ENCODE measurements around the gene APLP2. TPM values are rescaled to one million over a fixed set of nuclear protein-coding genes. Genes with fewer than 3 reads are reported as not detected.

The APLP2 gene
- total and polyA plus RNA-seq, 2 of the 13 experiments (the other 11 are each of a cell fraction or from before 2014, with no cell fraction given) = 315 to 594 TPM

- Histone ChIP-seq H3K36me3 (replicated peaks in 1 of 2; ENCODE audit: control insufficient read depth in 1 of 2, insufficient read depth in 2 of 2, low read length in 2 of 2) (peaks cover 7 to 29% of the 10 kb centered on the region in 2 experiments; a peak in 4 of 5 replicates), H3K9ac (ENCODE audit: insufficient read depth, low read depth, low read length) (peak overlapping the region; percentile 64), H3K27ac (ENCODE audit: extremely low read length, insufficient read depth, low read length) (peak overlapping the region; percentile 87), H3K4me3 (replicated peaks in 1 of 3; ENCODE audit: insufficient read depth in 1 of 3, low read depth in 2 of 3, low read length in 3 of 3) (no peak overlapping the region; a peak in 1 of 6 replicates), H3K9me3 (ENCODE audit: low read length) (no peaks in the 10 kb centered on the region), H3K4me1 (ENCODE audit: insufficient read depth, low read length) (peaks cover 81% of the 10 kb centered on the region), H3K79me2 (ENCODE audit: insufficient read depth, low read length) (no peaks in the 10 kb centered on the region), H3K4me2 (ENCODE audit: low read depth, low read length) (peak overlapping the region; percentile 81), H4K20me1 (ENCODE audit: insufficient read depth, low read length) (no peaks in the 10 kb centered on the region), H2AFZ (ENCODE audit: low read length) (no peak overlapping the region), H3K27me3 (ENCODE audit: control insufficient read depth in 1 of 2, insufficient read depth in 2 of 2, low read length in 2 of 2) (no peaks in the 10 kb centered on the region)
- CTCF ChIA-PET (ENCODE audit: low intra/inter-chr PET ratio, low total read pairs) = no interaction called here
- intact Hi-C loops (cut with micrococcal nuclease; ENCODE audit: unreplicated experiment) = loop anchor here (1.0 kb wide), 2 partner anchors 36 to 222 kb away; no protein-coding TSS in a partner anchor
- in situ Hi-C loops (cut with HindIII; ENCODE audit: extremely low pct_ligation_motif_present, low pct_unique_long_range_greater_than_20kb) = loop anchor here (25.0 kb wide), 1 partner anchor 358 kb away; no protein-coding TSS in a partner anchor
- BruUV-seq (replicated peaks) = no TSS peak
- ATAC-seq = peak; percentile 47
- WGBS (ENCODE audit: low lambda C conversion rate) = 91% methylated on average over 7 of the region's 7 CpGs
- POLR2A ChIA-PET = interaction anchor here (1.5 to 3.7 kb wide), 4 partner anchors 13 to 143 kb away, joined by 4 to 50 read pairs (median 24); partner anchors contain the start of gene PRDM10
- no peak for FAIRE-seq
- DNase-seq (ENCODE audit: low spot score) = peak; percentile 69
- TF ChIP-seq DMTF1 (CRISPR knock-in tag; IDR thresholded peaks at IDR 0.05) = no peak
- TF ChIP-seq KLF16 (CRISPR knock-in tag; IDR thresholded peaks at IDR 0.05) = no peak
- TF ChIP-seq MEIS1 (CRISPR knock-in tag; IDR thresholded peaks at IDR 0.05; ENCODE audit: borderline replicate concordance) = no peak
- no peak for TF ChIP-seq CC2D1A (CRISPR knock-in tag; IDR thresholded peaks at IDR 0.05)
- TF ChIP-seq ZFP36L2 (CRISPR knock-in tag; IDR thresholded peaks at IDR 0.05) = no peak
- TF ChIP-seq ZNF629 (CRISPR knock-in tag; conservative IDR thresholded peaks at IDR 0.05) = no peak
- TF ChIP-seq LCORL (IDR thresholded peaks at IDR 0.05) = no peak
- TF ChIP-seq LCORL (CRISPR knock-in tag; IDR thresholded peaks at IDR 0.05) = no peak
- TF ChIP-seq MYNN (CRISPR knock-in tag; IDR thresholded peaks at IDR 0.05; ENCODE audit: low read depth) = no peak
- 0 out of 2 replicates have a peak, but pooled peaks have one; percentile 5 for TF ChIP-seq ZHX2 (IDR thresholded peaks at IDR 0.05; ENCODE audit: low read depth)
- TF ChIP-seq ZHX2 (CRISPR knock-in tag; IDR thresholded peaks at IDR 0.05; ENCODE audit: borderline replicate concordance) = no peak
- TF ChIP-seq ZNF337 (CRISPR knock-in tag; IDR thresholded peaks at IDR 0.05; ENCODE audit: borderline replicate concordance, low read depth) = no peak
- TF ChIP-seq ZBTB1 (CRISPR knock-in tag; IDR thresholded peaks at IDR 0.05; ENCODE audit: borderline replicate concordance) = no peak
- TF ChIP-seq PHF8 (CRISPR knock-in tag; IDR thresholded peaks at IDR 0.05) = 0 out of 2 replicates have a peak, but pooled peaks have one; percentile 3
- no peak for TF ChIP-seq ZNF670 (CRISPR knock-in tag; IDR thresholded peaks at IDR 0.05; ENCODE audit: borderline replicate concordance)
- TF ChIP-seq ZNF567 (CRISPR knock-in tag; IDR thresholded peaks at IDR 0.05; ENCODE audit: borderline replicate concordance) = no peak
- 0 out of 2 replicates have a peak, but pooled peaks have one; percentile 15 for TF ChIP-seq YEATS2 (CRISPR knock-in tag; IDR thresholded peaks at IDR 0.05; ENCODE audit: borderline replicate concordance)
Observed at GRCh38 chr11:130144861-130145281, 75.2 kb downstream of the APLP2 start.

Measured in HepG2 (cell line).